ENCODE measurements around the gene ATXN3.

DNA sequence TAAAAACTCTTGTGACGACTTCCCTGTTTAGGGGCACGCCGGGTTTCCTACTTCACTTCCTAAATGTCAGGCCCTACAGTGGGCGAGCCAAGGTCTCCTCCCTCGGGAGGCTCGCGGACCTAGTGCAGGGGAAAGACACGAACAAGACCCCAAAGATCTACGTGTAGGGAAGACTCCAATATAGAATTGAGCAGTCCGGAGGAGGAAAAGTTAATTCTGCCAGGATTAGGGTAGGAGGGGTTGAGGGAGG is 564 bp downstream of the ATXN3 start:
- TF ChIP-seq, protein P1, sequence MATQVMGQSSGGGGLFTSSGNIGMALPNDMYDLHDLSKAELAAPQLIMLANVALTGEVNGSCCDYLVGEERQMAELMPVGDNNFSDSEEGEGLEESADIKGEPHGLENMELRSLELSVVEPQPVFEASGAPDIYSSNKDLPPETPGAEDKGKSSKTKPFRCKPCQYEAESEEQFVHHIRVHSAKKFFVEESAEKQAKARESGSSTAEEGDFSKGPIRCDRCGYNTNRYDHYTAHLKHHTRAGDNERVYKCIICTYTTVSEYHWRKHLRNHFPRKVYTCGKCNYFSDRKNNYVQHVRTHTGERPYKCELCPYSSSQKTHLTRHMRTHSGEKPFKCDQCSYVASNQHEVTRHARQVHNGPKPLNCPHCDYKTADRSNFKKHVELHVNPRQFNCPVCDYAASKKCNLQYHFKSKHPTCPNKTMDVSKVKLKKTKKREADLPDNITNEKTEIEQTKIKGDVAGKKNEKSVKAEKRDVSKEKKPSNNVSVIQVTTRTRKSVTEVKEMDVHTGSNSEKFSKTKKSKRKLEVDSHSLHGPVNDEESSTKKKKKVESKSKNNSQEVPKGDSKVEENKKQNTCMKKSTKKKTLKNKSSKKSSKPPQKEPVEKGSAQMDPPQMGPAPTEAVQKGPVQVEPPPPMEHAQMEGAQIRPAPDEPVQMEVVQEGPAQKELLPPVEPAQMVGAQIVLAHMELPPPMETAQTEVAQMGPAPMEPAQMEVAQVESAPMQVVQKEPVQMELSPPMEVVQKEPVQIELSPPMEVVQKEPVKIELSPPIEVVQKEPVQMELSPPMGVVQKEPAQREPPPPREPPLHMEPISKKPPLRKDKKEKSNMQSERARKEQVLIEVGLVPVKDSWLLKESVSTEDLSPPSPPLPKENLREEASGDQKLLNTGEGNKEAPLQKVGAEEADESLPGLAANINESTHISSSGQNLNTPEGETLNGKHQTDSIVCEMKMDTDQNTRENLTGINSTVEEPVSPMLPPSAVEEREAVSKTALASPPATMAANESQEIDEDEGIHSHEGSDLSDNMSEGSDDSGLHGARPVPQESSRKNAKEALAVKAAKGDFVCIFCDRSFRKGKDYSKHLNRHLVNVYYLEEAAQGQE (IDR thresholded peaks at IDR 0.05; ENCODE audit: low read depth), result no peak
- TF ChIP-seq TAF1 (IDR thresholded peaks at IDR 0.05; ENCODE audit: low read depth) (no peak), RAD21 (IDR thresholded peaks at IDR 0.05; ENCODE audit: low read depth) (no peak)
- TF ChIP-seq, protein P2, sequence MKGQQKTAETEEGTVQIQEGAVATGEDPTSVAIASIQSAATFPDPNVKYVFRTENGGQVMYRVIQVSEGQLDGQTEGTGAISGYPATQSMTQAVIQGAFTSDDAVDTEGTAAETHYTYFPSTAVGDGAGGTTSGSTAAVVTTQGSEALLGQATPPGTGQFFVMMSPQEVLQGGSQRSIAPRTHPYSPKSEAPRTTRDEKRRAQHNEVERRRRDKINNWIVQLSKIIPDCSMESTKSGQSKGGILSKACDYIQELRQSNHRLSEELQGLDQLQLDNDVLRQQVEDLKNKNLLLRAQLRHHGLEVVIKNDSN (IDR thresholded peaks at IDR 0.05), result no peak
